ENCODE results near the gene PHLPP1.

The PHLPP1 gene

DNA sequence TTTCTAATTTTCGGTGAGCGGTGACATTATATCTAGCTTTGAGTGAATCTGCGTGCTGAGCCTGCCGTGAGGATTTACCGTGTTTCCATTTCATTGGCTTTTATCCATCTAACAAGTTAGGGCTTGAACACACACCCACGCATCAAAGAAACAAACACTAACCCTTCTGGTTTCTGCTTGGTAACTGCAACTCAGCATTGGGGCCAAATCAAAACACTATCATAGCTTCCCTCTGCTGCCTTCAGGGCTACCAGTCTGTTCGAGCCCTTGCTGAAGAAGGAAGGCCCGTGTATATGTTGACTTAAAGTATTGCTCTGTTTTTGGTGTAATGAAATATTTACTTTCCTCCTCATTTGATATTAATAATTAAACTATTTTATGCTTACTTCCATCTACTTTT lies 227.2 kb downstream of the PHLPP1 start:
- H3K27ac ChIP-seq = no peak overlapping the region
- TF ChIP-seq, protein P1, sequence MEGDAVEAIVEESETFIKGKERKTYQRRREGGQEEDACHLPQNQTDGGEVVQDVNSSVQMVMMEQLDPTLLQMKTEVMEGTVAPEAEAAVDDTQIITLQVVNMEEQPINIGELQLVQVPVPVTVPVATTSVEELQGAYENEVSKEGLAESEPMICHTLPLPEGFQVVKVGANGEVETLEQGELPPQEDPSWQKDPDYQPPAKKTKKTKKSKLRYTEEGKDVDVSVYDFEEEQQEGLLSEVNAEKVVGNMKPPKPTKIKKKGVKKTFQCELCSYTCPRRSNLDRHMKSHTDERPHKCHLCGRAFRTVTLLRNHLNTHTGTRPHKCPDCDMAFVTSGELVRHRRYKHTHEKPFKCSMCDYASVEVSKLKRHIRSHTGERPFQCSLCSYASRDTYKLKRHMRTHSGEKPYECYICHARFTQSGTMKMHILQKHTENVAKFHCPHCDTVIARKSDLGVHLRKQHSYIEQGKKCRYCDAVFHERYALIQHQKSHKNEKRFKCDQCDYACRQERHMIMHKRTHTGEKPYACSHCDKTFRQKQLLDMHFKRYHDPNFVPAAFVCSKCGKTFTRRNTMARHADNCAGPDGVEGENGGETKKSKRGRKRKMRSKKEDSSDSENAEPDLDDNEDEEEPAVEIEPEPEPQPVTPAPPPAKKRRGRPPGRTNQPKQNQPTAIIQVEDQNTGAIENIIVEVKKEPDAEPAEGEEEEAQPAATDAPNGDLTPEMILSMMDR (IDR thresholded peaks at IDR 0.05) = no peak

DNA sequence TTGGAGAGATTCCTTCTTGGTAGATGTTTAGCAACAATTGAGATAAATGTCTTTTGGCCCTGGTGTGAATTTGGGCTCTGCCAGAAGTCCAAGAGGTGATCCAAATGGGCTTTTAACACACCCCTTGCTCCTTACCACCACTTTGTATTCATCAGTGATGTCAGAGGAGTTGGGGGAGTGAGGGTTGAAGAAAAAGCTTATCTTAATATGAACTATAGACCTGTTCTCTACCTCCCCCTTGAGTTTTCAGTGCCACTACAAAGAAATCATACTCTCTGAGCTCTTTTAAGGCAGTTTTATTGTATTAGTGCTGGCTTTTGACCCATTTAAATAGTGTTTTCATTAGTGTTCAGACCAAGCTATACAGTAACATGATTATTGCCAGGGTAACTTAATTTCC lies 229.1 kb downstream of the PHLPP1 start:
- H3K27ac ChIP-seq = no peak overlapping the region
- TF ChIP-seq ZFX (IDR thresholded peaks at IDR 0.05; ENCODE audit: borderline replicate concordance) = no peak
- TF ChIP-seq, protein P1 (IDR thresholded peaks at IDR 0.05) = no peak

DNA sequence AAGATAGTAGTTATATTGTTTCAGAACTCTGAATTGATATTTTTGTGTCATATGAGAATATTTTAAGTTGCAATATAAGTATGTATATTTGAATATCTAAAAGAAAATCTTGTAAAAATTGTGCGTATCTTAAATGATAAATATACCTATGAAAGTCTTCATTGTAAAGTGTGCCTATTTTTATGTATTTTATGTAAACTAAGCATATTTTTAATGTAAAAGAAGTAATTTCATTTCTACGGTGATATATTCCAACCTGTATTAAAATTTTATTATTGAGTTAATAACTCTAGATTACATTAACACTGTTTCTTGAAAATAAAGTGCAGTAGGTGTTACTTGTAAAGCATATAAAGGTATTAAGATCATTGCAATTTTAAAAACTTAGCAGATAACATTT lies 233.4 kb downstream of the PHLPP1 start:
- TF ChIP-seq, protein P1 (IDR thresholded peaks at IDR 0.05) = no peak
- TF ChIP-seq ZFX (IDR thresholded peaks at IDR 0.05; ENCODE audit: borderline replicate concordance) = no peak
- H3K27ac ChIP-seq = no peak overlapping the region

DNA sequence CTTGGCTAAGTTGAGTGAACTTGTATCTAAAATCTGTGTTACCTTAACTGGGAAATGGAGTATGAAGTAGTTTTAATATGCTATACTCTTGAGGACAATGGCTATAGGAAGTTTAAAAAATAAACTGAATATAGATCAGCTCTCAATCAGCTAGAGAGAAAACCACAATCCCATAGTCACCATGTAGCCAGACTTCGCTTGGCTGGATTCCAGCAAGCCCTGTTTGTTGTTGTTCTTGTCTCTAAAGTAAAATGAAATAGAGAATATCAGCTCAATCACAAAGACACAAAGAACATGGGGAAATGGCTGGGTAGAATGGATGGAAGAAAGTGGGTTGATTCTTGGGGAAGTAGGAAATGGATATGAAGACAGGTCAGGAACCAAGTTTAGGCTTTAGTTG lies 234.9 kb downstream of the PHLPP1 start:
- H3K27ac ChIP-seq = no peak overlapping the region
- TF ChIP-seq, protein P1 (IDR thresholded peaks at IDR 0.05) = no peak
- TF ChIP-seq ZFX (IDR thresholded peaks at IDR 0.05; ENCODE audit: borderline replicate concordance) = no peak

DNA sequence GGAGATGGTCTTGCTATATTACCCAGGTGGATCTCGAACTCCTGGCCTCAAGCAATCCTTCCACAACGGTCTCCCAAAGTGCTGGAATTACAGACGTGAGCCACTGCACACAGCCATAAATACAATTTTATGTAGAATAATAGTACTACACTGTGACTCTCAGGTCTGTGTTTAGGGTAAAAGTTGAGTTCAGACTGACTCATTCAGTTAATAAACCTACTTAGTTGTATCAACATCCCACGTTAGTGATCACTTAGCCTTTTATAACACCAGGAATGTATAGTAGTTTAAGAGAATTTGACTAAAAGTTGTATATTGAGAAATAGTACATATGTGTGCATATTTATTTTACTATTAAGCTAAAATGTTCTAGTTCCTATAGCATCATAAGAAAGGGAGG lies 237.5 kb downstream of the PHLPP1 start:
- no peak overlapping the region for H3K27ac ChIP-seq
- no peak for TF ChIP-seq ZFX (IDR thresholded peaks at IDR 0.05; ENCODE audit: borderline replicate concordance)
- TF ChIP-seq, protein P1 (IDR thresholded peaks at IDR 0.05) = no peak

DNA sequence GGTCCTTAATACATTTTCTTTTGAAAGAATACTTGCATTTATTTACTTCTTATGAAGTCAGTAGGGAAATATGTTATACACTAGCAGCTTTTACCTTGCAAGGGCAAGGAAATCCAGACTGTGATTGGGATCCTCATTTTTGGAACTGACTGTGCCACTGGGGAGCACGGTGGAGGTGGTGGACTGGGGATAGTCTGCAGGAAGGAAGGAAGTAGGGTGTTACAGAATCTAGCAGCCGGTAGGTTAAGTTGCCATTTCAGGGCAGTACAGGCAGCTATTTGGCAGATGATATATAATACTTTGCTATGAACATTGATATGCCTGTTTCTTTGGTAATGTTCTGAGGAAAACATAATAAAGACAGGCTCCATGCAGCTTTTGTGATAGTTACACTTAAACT lies 238.3 kb downstream of the PHLPP1 start:
- TF ChIP-seq, protein P1 (IDR thresholded peaks at IDR 0.05) = no peak
- TF ChIP-seq ZFX (IDR thresholded peaks at IDR 0.05; ENCODE audit: borderline replicate concordance) = no peak
- H3K27ac ChIP-seq = no peak overlapping the region

DNA sequence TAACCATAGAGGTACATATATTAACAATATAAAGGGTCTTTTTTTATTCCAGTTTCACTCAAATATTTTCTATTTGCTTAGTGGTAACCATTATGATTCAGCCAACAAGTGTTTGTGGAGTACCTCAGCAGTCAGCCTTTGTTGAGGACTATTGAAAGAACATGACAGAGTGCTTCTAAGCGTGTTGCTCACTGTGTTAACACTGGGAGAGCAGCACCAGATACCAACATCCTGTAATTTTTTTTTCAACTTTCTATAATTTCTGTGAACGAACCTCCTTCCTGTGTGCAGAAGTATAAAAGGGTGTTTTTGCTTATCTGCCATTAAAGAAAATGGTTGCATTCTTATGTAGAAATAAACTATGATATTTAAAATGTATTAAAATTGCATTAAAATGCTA lies 239.0 kb downstream of the PHLPP1 start:
- no peak overlapping the region for H3K27ac ChIP-seq
- TF ChIP-seq, protein P1 (IDR thresholded peaks at IDR 0.05) = no peak
- no peak for TF ChIP-seq ZFX (IDR thresholded peaks at IDR 0.05; ENCODE audit: borderline replicate concordance)

Measured in 22Rv1 (cell line).